Measurements from ENCODE around the gene CDC14B.

GRCh38 chr9:96626912-96627311 lies 7.3 kb upstream of the CDC14B start:
- no peak for TF ChIP-seq CTCF (IDR thresholded peaks at IDR 0.05)
- no peak for TF ChIP-seq POLR2A (IDR thresholded peaks at IDR 0.05)
